Choroid plexus epithelial cell (primary cell): ENCODE measurements around the gene TK2.
A peak's percentile ranks its signal among the peaks of the same experiment; 100 is the strongest.

Experiments
- DNase-seq: peaks from one replicate; pipeline ENCODE4 v3.0.0-alpha.2; 2010; ENCODE audit warnings: low read depth
- H3K4me3 ChIP-seq: 2 replicates; pipeline ENCODE4 v1.5.1; 2011; ENCODE audit warnings: low read depth, mild to moderate bottlenecking, control low read depth, low read length, moderate library complexity
- CTCF ChIP-seq: conservative IDR thresholded peaks from 2 replicates; pipeline ENCODE4 v1.5.1; 2011; ENCODE audit warnings: low read depth, mild to moderate bottlenecking, control low read depth, inconsistent platforms, low read length, moderate library complexity

The TK2 gene

GRCh38 chr16:66591018-66591417, 41.1 kb upstream of the TK2 start:
- no peak for DNase-seq
- no peak overlapping the region for H3K4me3 ChIP-seq
- no peak for TF ChIP-seq CTCF

GRCh38 chr16:66590322-66590721, 40.4 kb upstream of the TK2 start:
- no peak for TF ChIP-seq CTCF
- no peak for DNase-seq
- H3K4me3 ChIP-seq: no peak overlapping the region

GRCh38 chr16:66588981-66589713, 39.2 kb upstream of the TK2 start:
- no peak overlapping the region for H3K4me3 ChIP-seq
- DNase-seq: peak; percentile 71
- TF ChIP-seq CTCF: peak; percentile 82

- no peak for TF ChIP-seq CTCF
- no peak for DNase-seq
- no peak overlapping the region for H3K4me3 ChIP-seq
These were observed 38.1 kb upstream of the TK2 start for GRCh38 chr16:66587881-66588600.

GRCh38 chr16:66585481-66586239, 35.7 kb upstream of the TK2 start:
- DNase-seq: no peak
- TF ChIP-seq CTCF: no peak
- no peak overlapping the region for H3K4me3 ChIP-seq

- DNase-seq: peak; percentile 44
- TF ChIP-seq CTCF: no peak
- no peak overlapping the region for H3K4me3 ChIP-seq
These were observed 31.5 kb upstream of the TK2 start for GRCh38 chr16:66581246-66581952.
